Cerebellar cortex (tissue), 1 donor: ENCODE data around the gene MAX.
"Not testable (repeated sequence)": the region's sequence is repeated elsewhere in the genome, so short reads cannot be mapped to it uniquely, and the experiment has no call there.

Experiments used
- DNase-seq: peaks from one replicate; pipeline ENCODE4 v3.0.0-alpha.2; 2015; ENCODE audit warnings: low spot score

MAX gene

DNA sequence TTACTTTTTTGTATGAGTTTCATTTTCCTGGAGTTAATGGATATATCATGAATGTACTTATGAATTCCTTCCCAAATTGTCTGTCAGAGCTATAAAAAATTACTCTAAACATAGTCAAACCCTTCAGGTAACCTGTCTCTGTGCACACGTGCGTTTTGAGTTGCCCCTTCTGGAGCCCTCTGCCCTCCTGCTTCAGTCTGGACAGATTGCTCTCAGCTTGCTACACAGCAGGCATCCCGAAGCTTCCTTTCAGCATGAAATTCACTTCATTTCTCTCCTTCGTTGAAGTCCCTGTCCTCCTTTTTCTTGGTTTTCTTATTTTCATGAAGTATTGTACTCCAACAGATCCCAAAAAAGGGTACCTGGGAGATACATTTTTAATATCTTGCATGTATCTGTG lies 68.3 kb downstream of the MAX start:
- peak; percentile 88 for DNase-seq

DNA sequence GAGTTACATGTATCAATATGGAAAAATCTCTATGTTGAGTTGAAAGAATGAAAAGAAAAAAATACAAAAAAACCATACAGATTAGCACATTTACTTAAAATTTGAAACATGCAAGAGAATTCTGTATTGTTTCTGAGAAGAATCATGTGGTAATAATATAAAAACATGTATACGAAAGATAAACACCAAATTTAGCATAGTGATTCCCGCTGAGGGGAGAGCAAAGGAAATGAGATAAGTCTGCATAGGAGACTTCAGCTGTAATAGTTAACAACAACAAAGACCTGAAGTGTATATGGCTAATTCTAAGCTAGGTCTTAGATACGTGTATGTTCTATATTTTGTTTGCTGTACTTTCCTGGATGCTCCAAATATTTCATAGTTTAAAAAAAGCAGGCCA lies 69.1 kb downstream of the MAX start:
- DNase-seq = no peak

GRCh38 chr14:65032319-65032718 lies 70.0 kb downstream of the MAX start:
- DNase-seq = peak; percentile 99

- DNase-seq = not testable (repeated sequence)
Observed at GRCh38 chr14:65031321-65031720, 71.0 kb downstream of the MAX start.

DNA sequence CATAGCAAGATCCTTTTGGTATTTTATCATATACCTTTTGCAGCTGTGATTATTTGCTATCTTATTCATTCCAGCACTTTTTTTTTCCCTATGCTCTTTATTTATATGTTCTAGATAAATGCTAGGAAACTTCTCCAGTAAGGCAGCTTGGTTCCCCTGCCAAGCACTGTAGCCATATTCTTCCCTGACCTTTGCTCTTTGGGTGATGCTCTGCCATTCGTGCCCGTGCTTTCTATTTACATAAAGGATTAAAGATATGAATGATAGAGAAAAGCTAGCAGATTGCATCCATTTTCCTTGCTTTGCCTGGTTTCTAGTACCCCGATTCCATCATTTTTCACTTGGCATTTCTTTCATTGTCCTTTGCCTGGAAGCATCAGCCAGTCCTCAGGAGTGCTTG lies 73.4 kb downstream of the MAX start:
- DNase-seq = no peak

GRCh38 chr14:65027127-65027799 lies 75.1 kb downstream of the MAX start:
- DNase-seq = no peak

DNA sequence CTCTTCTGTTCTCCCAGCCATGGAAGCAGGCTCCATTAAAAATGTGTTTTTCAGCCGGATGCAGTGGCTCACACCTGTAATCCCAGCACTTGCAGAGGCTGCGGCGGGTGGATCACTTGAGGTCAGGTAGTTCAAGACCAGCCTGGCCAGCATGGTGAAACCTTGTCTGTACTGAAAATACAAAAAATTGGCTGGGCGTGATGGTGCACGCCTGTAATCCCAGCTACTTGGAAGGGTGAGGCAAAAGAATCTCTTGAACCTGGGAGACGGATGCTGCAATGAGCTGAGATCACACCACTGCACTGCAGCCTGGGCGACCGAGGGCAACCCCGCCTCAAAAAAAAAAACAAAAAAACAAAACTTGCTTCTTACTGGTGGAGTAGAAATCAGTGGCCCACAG lies 75.8 kb downstream of the MAX start:
- no peak for DNase-seq

DNA sequence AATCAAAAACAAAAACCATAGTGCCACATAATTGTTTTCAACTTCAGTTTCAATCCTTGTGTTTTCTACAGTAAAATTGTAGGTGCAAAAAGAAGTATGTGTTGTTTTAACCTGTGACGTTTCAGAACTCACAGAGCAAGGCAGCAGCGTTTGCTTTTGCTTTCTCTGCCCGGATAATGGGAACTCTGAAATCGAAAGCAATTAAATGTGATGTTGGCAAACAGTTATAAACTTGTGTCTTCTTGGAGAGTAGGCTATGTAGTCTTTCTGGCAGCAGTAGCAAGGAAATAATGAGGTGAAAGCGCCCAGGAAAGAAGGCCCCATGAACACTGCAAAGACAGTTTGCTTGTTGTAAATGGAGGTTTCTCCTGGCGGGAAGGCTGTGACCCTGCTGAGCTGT lies 76.5 kb downstream of the MAX start:
- no peak for DNase-seq
